Tibial nerve (tissue), 3 donors: Measurements from ENCODE around the gene SCGB1D1.

ENCODE experiments used
- POLR2A ChIP-seq, 2 donors: fragments of 450-650 bp; IDR thresholded peaks; one replicate each; pipeline ENCODE4 v1.6.1; 2017; ENCODE audit warnings: antibody characterized with exemption in 2 of 2, mild to moderate bottlenecking in 2 of 2, moderate library complexity in 2 of 2
- TF ChIP-seq, protein P1 (sequence below), 5 experiments: fragments of 200-600 bp in 3 of 5; fragments of 450-650 bp in 2 of 5; sonication (generic) in 3 of 5; IDR thresholded peaks; one replicate each; pipeline ENCODE4 v1.5.1; 2016 to 2019; ENCODE audit warnings: antibody characterized with exemption in 5 of 5, mild to moderate bottlenecking in 3 of 5, moderate library complexity in 2 of 5

DNA sequence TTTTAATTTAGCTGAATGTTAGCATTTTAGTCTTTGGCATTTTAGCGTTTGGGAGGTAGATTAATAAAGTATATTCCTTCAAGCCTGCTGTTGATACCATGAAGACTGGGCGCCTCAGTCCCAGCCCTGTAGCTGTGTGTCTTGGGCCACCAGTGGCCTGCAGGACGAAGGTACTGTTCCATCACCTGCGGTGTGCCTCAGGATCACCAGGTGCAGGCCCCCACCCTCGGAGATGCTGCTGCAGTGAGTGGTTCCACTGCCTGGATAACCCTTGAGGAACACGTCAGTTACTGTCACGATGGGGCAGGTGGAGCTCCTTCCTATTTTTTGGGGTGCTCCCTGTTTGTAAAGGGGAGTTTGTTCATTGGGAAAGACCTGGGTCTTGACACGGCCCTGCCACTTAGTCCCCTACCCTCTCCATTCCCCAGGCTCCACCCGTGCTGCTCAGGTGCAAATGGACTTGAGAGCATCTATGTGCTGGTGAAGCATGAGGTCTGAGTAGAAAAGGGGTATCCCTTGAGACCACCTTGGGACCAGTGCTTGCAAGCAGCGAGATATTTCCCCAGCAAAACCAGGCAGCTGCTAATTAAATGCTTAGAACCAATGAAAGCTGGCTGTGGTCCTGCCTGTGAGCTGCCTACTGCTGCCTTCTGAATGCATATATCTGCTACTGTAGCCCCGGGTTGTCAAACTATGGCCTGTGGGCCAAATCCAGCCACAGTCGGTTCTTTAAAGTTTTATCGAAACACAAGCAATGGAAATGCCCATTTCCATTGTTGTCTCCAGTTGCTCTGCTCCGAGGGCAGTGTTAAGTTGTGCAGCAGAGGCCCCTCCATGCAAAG lies 37.5 kb upstream of the SCGB1D1 start:
- TF ChIP-seq, protein P1, sequence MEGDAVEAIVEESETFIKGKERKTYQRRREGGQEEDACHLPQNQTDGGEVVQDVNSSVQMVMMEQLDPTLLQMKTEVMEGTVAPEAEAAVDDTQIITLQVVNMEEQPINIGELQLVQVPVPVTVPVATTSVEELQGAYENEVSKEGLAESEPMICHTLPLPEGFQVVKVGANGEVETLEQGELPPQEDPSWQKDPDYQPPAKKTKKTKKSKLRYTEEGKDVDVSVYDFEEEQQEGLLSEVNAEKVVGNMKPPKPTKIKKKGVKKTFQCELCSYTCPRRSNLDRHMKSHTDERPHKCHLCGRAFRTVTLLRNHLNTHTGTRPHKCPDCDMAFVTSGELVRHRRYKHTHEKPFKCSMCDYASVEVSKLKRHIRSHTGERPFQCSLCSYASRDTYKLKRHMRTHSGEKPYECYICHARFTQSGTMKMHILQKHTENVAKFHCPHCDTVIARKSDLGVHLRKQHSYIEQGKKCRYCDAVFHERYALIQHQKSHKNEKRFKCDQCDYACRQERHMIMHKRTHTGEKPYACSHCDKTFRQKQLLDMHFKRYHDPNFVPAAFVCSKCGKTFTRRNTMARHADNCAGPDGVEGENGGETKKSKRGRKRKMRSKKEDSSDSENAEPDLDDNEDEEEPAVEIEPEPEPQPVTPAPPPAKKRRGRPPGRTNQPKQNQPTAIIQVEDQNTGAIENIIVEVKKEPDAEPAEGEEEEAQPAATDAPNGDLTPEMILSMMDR (IDR thresholded peaks at IDR 0.05): no peak
- no peak for TF ChIP-seq POLR2A (IDR thresholded peaks at IDR 0.05)
